H1 (cell line): ENCODE results near the gene TDRD9. TPM values are rescaled to one million over a fixed set of nuclear protein-coding genes. Genes with fewer than 3 reads are reported as not detected.

Source experiments
- JUN ChIP-seq: IDR thresholded peaks from 2 replicates; pipeline ENCODE4 v1.6.1; 2011; ENCODE audit warnings: low read depth, mild to moderate bottlenecking, improper control_type of control experiment, low read length
- polyA plus RNA-seq, 7 experiments: library from polyadenylated mRNA; depleted of rRNA in 3 of 7; stranded (reverse) in 5 of 7; unstranded in 2 of 7; fragments of >200 nt in 5 of 7; fragments of 200-250 nt in 2 of 7; gene quantifications; 1 replicate in 5 of 7; 2 replicates in 1 of 7; 4 replicates in 1 of 7; pipeline versions ENCODE4 v1.2.1 to v1.2.3, GENCODE V29; 2011 to 2013; ENCODE audit warnings: missing spikeins in 2 of 7, mixed read lengths in 2 of 7
- total RNA-seq: library from RNA; stranded (reverse); fragmentation: NEBNext Ultra II Directional; extraction: Animal tissue kit (Norgen Biotek cat#: 25700); gene quantifications from 2 replicates; pipeline ENCODE4 v1.2.1, GENCODE V29; 2021

Gene TDRD9
- total and polyA plus RNA-seq, 2 of the 8 experiments (the other 6 are each of a cell fraction or from before 2014, with no cell fraction given), result not detected

DNA sequence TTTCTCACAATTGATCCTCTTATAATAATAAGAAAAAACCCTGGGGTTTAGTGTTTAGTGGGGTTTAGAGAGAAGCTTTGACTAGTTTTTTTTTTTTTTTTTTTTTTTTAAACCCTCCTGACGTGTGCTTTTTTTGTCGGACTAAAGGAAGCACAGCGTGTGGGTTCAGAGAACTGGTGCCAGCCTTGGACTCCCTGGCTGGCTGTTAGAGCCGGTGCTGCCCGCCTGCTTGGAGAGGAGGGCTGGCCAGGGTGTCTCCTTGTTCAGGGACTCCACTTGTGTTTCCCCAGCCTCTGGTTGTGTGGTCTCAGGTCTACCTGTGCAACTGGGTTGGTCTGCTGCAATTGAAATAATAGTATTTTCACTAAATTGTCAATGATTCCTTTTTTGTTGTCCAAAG lies 103.1 kb downstream of the TDRD9 start (continued):
- TF ChIP-seq JUN, result no peak
